HG02981 (cell line): ENCODE results near the gene PLD1.

Experiments used
- ATAC-seq: cut with Tn5 transposase; IDR thresholded peaks from one replicate; pipeline ENCODE4 v1.9.1; 2021; ENCODE audit warnings: mild to moderate bottlenecking, moderate library complexity; ENCODE audit not compliant: unreplicated experiment

PLD1 gene

DNA sequence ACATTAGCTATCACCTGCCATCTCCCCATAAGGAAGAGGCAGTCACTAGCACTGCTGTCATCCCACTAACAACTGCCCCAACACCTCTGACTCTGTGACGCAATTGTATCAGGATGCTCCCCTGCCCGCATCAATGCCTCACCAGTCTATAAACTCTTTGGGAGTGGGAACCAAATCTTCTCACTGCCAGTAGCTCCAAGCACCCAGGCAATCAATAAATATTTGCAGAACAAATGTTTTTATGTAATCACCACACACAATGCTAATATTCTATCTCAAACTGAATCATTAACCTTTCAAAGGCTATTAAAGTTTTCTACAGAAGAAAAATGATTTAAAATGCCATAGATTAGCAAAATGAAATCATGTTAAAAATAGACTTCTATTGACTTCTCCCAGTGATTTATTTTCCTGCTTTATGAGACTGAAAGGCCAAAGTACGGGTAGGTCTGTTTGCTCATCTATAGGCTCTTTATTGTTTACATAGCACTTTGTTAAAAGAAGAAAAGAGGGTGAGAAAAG, 131.3 kb downstream of the PLD1 start:
- no peak for ATAC-seq

DNA sequence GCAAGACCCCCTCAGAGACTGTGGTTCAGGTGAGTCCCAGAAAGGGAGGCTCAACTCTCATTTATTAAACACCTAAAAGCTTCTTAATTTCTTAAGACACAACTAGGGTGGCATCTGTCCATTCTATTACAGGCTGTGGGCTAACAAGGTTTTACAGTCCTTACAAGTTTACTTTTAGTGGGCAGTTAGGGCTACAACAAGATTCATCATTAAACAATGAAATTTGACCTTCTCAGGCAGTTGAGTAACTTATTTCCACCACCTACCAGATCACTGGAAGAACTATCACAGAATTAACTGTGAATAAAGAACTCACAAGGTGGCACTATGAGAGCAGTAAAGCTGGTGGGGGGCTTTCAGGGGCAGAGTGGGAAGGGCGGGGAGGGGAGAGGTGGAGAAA, 132.6 kb downstream of the PLD1 start:
- ATAC-seq, result no peak

DNA sequence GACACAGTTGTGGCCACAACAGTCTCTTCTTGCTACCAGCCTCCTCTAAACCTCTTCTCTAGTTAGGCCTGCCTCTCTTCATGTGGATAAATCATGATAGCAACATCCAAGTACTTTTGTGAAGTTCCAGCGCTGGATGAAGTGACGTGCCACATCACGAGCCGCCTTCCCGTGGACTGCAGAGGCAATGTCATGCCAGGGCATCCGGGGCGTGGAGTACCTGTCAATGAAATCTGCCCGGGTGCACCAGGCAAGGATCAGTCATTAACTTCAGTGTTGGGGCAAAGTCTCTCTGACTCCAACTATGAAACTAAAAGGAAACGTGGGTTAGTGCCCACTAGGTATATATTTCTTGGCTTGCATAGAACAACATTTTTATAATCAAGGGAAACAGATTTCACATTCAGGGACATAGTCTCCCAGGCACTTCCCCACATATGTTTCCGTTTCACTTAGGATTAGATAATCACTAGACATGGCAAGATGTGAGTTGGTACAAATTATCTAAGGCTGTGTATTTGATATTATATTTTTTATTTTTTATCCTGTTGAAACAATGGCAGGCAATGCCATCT, 133.6 kb downstream of the PLD1 start:
- no peak for ATAC-seq

DNA sequence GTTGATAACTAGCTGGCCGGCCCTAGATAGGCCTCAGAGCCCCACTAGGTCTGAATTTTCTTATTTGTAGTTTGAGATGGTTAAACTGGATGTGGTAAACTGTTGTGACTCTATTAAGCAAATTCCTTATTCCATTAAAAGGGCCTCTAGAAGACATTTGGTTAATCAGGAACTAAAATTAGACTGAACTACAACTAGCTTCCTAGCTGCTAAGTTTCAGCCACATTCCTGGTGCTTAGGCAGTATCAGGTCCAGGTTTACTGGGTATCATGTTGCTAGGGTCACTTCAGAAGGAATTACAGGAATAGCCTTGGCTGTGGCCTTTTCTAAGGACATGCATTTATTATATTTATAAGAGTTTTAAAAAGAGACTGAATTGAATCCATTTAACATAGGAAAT, 136.3 kb downstream of the PLD1 start:
- no peak for ATAC-seq

DNA sequence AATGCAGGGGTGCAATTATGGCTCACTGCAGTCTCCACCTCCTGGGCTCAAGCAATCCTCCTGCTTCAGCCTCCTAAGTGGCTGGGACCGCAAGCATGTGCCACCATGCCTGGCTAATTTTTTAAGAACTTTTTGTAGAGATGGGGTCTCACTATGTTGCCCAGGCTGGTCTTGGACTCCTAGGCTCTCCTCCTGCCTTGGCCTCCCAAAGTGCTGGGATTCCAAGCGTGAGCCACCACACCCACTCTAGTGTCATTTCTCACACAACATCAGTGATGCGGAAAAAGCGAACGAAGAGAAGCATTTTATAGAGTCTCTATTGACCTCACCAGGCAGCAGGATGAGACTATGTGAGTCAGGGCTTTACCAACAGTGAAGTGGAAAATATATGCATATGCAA, 137.7 kb downstream of the PLD1 start:
- no peak for ATAC-seq

DNA sequence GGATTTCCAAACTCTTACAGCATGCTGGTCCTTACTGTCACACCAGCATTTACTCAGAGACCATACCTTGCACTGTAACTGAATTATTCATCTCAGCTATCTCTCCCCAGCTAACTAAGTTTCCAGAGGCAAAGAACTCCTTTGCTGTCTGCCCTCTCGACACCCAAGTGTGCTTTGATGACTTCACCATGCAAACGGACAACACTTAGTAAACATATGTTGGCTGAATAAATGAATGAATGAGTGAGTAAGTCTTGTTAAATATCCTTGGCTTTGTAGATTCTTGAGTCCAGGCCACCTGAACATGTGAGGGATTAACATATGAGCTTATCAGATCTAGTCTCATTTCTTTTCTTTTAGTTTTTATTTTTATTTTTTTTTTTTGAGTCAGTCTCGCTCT, 138.2 kb downstream of the PLD1 start:
- no peak for ATAC-seq

GRCh38 chr3:171671709-171672108, 138.6 kb downstream of the PLD1 start:
- ATAC-seq, result no peak

DNA sequence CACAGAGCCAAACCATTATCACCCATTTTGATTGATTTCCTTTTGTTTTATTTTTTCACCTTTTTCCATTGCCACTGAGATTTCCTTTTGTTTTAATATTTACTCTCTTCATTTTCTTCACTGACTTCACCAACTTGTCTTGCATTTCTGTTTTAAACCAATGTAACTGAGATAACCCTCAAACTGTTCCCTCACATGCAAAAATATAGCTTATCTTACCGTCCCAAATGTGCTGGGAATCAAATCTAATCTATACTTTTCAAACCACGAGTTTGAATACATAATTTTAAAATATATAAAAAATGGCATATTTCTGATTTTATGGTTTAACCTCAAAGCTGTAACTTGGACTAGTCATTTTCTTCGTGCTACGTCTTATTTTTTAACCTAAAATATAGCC, 143.8 kb downstream of the PLD1 start:
- no peak for ATAC-seq

DNA sequence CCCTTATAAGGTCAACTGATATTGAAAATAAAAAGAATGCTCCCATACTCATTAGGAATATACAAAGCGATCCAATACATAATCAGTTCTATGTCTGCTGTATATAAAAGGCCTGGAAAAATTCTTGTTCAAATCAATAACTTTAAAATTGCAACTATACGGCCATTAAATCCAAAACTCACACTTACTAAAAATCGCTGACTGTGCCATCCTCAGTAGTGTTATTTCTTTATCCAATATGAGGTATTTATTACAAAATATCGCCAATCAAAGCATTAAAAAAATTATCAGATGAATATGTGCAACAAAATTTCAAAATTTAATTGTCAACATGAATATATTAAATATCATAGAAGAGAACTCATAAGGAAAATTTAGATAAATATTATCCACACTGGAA, 146.5 kb downstream of the PLD1 start:
- no peak for ATAC-seq

GRCh38 chr3:171661484-171661883, 148.8 kb downstream of the PLD1 start:
- no peak for ATAC-seq

DNA sequence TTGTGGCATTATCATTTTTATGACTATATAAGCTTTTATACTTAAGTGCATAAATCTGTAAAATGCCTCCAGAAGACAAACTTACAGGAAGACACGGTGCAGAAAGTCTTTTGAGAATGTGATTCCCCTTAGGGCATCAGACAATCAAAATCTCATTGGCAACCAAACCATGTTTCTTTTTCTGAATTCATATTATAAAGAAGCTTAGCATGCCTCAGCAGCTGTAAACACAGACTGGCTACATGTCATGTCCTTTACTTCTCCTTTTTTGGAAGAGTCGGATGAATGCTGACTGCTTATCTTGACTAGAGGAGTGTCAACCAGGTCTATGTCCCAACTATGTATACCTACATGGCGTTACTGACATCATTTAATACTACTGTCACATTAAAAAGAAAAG, 150.1 kb downstream of the PLD1 start:
- no peak for ATAC-seq

DNA sequence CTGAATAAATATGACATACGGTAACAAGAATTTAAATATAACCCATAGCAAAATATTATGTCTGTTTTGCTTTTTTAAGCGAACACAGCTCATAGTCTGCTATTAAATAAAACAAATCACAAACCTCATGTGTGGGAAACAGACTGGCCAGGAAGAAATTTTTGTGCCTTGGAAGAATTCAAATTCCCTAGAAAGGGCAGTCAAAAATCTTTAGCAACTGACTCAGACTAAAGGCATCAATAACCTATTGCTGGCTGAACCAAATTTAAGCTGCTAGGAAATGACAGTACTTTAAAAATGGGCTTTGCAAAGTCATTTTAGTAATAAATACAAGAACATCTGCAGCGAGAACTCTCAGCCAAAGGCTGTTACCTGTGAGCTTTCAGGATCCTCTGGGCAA, 151.4 kb downstream of the PLD1 start:
- ATAC-seq, result no peak

- no peak for ATAC-seq
Measured at GRCh38 chr3:171654809-171655208, 155.5 kb downstream of the PLD1 start.

GRCh38 chr3:171654326-171654725, 156.0 kb downstream of the PLD1 start:
- no peak for ATAC-seq

DNA sequence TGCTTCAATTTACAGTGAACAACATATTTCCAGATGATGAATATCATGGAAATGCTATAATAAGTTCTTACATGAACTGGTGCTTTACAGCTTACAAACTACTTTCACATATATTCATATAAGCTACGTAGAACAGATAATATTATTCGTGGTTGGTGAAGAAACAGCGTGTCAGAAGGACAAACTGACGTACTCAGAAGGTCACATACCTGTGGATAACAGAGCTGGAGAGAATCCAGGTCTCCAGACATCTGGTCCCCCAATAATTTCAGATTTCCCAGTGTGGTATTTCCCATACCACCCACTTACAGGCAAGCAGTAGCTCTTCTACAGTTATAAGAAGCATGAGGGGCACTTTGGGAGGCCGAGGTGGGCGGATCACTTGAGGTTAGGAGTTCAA, 156.6 kb downstream of the PLD1 start:
- no peak for ATAC-seq

DNA sequence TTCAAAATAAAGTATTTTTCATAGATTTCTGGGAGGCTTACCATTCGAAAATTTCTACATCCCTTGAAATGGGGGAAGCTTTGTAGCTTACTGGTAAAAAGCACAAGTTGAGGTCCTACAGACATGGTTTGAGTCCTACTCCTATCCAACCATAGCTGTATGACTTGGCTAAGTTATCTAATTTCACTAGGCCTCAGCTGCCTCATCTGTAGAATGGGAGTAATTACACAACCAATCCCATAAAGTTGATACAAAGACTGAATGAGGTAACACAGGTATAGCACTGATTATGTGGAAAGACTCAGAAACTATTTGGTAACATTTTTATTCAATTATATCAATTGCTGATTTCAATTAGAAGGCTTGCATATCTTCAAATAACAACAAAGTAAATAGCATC, 157.4 kb downstream of the PLD1 start:
- no peak for ATAC-seq

GRCh38 chr3:171649911-171650592, 160.2 kb downstream of the PLD1 start:
- ATAC-seq, result no peak

- no peak for ATAC-seq
Measured at GRCh38 chr3:171649267-171649666, 161.0 kb downstream of the PLD1 start.

GRCh38 chr3:171648069-171648468, 162.2 kb downstream of the PLD1 start:
- ATAC-seq, result no peak

DNA sequence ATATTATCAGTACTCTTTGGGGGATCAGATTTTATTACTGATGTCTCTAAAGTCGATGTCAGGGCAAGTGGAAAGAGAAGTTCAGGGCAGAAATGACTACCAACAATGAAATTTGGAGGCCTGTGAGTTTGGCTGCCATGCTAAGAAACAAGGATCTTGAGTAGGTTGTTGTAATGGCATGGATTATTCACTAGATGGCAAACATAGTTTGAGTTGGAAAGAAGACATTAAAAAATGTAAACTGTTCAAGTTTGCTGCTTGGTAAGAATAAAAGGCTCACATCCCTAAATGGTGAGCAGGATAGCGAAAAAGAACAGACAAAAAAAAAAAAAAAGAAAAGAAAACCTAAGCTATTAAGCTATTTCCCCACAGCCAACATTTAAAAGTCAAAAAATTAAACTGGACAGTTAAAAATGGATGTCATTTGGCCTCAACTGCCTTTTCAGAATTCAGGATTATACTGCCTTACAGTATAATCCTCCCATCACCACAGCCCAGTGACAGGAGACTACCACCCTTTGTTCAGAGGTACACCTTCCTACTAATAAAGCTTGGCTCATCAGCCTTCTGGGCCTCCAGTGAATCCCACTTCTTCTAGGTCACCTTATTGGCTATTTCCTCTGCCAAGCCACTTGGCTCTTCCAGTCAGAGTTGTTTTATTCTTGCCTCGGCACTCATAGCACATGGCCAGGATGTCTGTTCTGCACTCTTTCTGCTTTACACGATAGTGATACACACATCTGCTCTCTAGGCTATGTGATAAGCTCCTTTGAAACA, 163.7 kb downstream of the PLD1 start:
- ATAC-seq, result no peak

DNA sequence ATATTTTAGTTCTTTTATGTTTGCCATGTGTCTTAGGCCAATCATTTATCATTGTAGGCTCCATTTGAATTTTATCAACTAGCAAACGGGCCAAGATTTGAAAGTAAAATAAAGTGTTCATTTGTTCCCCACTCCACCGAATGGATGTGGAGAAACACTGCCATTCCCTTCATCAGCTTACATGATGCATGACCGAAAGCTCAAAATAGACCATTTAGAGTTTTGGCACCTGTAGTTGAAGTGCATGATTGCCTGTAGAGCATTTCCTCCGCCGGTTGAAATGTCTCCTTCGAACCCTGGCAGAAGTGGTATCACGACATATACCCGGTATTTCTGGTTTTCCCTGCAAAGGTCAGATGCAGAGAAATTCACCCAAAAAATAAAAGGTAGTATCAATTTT, 165.6 kb downstream of the PLD1 start:
- ATAC-seq, result no peak

DNA sequence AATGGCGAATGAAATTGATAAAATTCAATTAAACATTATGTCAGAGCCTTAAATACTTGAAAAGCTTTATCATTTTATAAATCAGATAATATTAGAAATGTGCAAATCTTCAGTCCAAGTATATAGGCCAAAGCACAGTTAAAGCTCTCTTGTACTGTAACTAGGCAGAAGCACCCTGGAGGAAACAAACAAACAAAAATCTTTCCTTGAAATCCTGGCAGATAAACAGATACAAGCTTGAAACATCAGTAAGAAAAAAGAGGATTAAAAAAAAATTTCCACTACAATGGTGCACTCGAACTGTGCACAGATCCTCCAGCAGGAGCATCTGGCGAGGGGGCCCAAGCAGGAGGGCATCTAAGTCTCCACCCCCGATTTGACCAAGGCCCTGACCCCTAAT, 166.6 kb downstream of the PLD1 start:
- ATAC-seq, result no peak
